ENCODE data around the gene CNOT3. TPM values are rescaled to one million over a fixed set of nuclear protein-coding genes. Genes with fewer than 3 reads are reported as not detected.

Gene CNOT3
- total and polyA plus RNA-seq, 9 of the 15 experiments (the other 6 are each of a cell fraction or from before 2014, with no cell fraction given) = 0.27 to 60.4 (median 9.9) TPM

DNA sequence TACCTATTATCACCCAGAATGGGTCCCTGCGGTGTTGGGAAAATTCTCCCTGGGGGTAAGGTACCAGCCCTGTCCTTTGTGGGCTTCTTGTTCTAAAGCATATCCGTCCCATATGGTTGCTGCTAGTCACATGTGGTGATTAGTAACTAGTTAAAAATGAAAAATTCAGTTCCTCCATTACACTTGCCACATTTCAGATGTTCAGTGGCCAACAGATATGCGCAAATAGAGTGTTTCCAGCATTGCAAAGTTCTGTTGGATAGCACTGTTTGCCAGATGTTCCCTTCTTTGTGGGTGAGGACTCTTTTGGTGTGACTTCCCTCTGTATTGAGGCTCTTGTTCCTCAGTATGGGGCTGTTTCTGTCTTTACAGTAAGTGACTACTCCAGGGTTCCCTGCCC, 3.8 kb downstream of the CNOT3 start:
- no peak for TF ChIP-seq COPS2 (conservative IDR thresholded peaks at IDR 0.05)
- BruUV-seq (replicated peaks) = no TSS peak
- Histone ChIP-seq H3K9me1 (ENCODE audit: control insufficient read depth, insufficient read depth, low read length) (peaks cover 16% of the 10 kb centered on the region), H3K27ac (ENCODE audit: extremely low read depth, low read depth, low read length) (no peak overlapping the region), H3K9me3 (replicated peaks; ENCODE audit: control insufficient read depth, insufficient read depth, low read depth, low read length) (no peaks in the 10 kb centered on the region), H3K4me2 (ENCODE audit: insufficient read depth, low read length) (no peak overlapping the region), H3K4me3 (no peak overlapping the region), H3K4me1 (replicated peaks in 1 of 2; ENCODE audit: control insufficient read depth in 2 of 2, insufficient read depth in 2 of 2, low read length in 2 of 2) (peaks cover 10 to 25% of the 10 kb centered on the region in 2 experiments; a peak in 4 of 5 replicates), H2AFZ (ENCODE audit: low read depth, low read length) (no peak overlapping the region), H4K20me1 (replicated peaks; ENCODE audit: control insufficient read depth, insufficient read depth, low read length) (peaks cover 26% of the 10 kb centered on the region), H3K36me3 (ENCODE audit: control insufficient read depth, insufficient read depth, low read length) (peaks cover 77% of the 10 kb centered on the region), H3K9ac (ENCODE audit: insufficient read depth in 1 of 2, low read depth in 2 of 2, low read length in 2 of 2) (no peak overlapping the region), H3K79me2 (ENCODE audit: control insufficient read depth, insufficient read depth, low read length) (peaks cover 52% of the 10 kb centered on the region), H3K27me3 (ENCODE audit: control insufficient read depth in 2 of 2, insufficient read depth in 2 of 2, low read length in 2 of 2) (no peaks in the 10 kb centered on the region)
- POLR2A ChIA-PET = interaction anchor here (1.1 kb wide), 1 partner anchor 14 kb away, joined by 3 read pairs; no protein-coding TSS in a partner anchor
- ATAC-seq = no peak
- in situ Hi-C loops (cut with MboI) = no loop called here
- CTCF ChIA-PET (ENCODE audit: low intra/inter-chr PET ratio) = no interaction called here
- no peak for DNase-seq (ENCODE audit: extremely low read depth in 1 of 4, low spot score in 3 of 4)
- WGBS (ENCODE audit: insufficient coverage, low coverage, missing lambda C conversion rate) = 95% methylated on average over 3 of the region's 3 CpGs
- intact Hi-C loops (cut with micrococcal nuclease) = no loop called here
- FAIRE-seq = no peak

DNA sequence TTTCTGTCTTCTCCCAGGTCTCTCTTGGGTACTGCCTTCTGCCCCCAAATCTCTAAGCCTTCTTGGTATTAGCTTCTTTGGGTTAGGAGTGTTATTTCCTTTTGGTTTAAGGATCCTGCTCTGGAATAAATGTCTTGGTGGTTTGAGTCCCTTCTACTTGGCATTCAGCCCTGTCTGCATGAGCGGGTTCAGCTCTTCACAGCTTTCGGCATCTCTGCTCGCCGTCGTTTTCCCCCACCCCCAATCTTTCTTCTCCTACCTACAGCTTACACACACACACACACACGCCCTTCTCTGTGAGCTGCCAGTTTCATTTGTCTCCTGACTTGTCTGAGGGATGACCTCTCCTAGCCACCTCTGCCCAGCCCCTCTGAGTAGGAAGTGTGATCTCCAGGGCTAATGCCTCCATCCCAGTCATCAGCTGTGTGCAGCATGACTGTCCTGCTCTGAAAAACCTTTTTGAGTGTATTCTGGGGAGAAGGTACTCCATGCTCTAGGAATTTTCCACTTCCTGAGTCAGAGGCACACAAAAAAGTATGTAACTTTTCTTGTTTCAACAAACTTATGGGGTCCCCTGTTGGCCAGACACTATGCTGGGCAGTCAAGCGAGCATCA, 4.7 kb downstream of the CNOT3 start:
- H3K9ac ChIP-seq (ENCODE audit: insufficient read depth in 1 of 2, low read depth in 2 of 2, low read length in 2 of 2) = no peak overlapping the region
- no peaks in the 10 kb centered on the region for H3K9me3 ChIP-seq (replicated peaks; ENCODE audit: control insufficient read depth, insufficient read depth, low read depth, low read length)
- H3K79me2 ChIP-seq (ENCODE audit: control insufficient read depth, insufficient read depth, low read length) = peaks cover 52% of the 10 kb centered on the region
- ChIA-PET POLR2A (interaction anchor here (1.4 kb wide), 1 partner anchor 16 kb away, joined by 3 read pairs; no protein-coding TSS in a partner anchor), CTCF (ENCODE audit: low intra/inter-chr PET ratio) (no interaction called here)
- ATAC-seq (no peak), DNase-seq (ENCODE audit: extremely low read depth in 1 of 4, low spot score in 3 of 4) (no peak), FAIRE-seq (no peak)
- no peaks in the 10 kb centered on the region for H3K27me3 ChIP-seq (ENCODE audit: control insufficient read depth in 2 of 2, insufficient read depth in 2 of 2, low read length in 2 of 2)
- no TSS peak for BruUV-seq (replicated peaks)
- H3K9me1 ChIP-seq (ENCODE audit: control insufficient read depth, insufficient read depth, low read length) = peaks cover 16% of the 10 kb centered on the region
- intact Hi-C loops (cut with micrococcal nuclease) = no loop called here
- peaks cover 86% of the 10 kb centered on the region for H3K36me3 ChIP-seq (ENCODE audit: control insufficient read depth, insufficient read depth, low read length)
- peaks cover 10 to 25% of the 10 kb centered on the region in 2 experiments; a peak in 4 of 5 replicates for H3K4me1 ChIP-seq (replicated peaks in 1 of 2; ENCODE audit: control insufficient read depth in 2 of 2, insufficient read depth in 2 of 2, low read length in 2 of 2)
- in situ Hi-C loops (cut with MboI) = no loop called here
- H3K27ac ChIP-seq (ENCODE audit: extremely low read depth, low read depth, low read length) = no peak overlapping the region
- peaks cover 26% of the 10 kb centered on the region for H4K20me1 ChIP-seq (replicated peaks; ENCODE audit: control insufficient read depth, insufficient read depth, low read length)
- no peak overlapping the region for H3K4me3 ChIP-seq
- H2AFZ ChIP-seq (ENCODE audit: low read depth, low read length) = no peak overlapping the region
- WGBS (ENCODE audit: insufficient coverage, low coverage, missing lambda C conversion rate) = 89% methylated on average over 7 of the region's 7 CpGs
- H3K4me2 ChIP-seq (ENCODE audit: insufficient read depth, low read length) = no peak overlapping the region
- TF ChIP-seq, protein P1, sequence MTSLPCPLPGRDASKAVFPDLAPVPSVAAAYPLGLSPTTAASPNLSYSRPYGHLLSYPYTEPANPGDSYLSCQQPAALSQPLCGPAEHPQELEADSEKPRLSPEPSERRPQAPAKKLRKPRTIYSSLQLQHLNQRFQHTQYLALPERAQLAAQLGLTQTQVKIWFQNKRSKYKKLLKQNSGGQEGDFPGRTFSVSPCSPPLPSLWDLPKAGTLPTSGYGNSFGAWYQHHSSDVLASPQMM (CRISPR knock-in tag; IDR thresholded peaks at IDR 0.05) = no peak
- TF ChIP-seq ZNF134 (CRISPR knock-in tag; conservative IDR thresholded peaks at IDR 0.05) (no peak), PHTF2 (CRISPR knock-in tag; IDR thresholded peaks at IDR 0.05) (no peak), PHB (CRISPR knock-in tag; IDR thresholded peaks at IDR 0.05) (no peak)
- TF ChIP-seq, protein P2, sequence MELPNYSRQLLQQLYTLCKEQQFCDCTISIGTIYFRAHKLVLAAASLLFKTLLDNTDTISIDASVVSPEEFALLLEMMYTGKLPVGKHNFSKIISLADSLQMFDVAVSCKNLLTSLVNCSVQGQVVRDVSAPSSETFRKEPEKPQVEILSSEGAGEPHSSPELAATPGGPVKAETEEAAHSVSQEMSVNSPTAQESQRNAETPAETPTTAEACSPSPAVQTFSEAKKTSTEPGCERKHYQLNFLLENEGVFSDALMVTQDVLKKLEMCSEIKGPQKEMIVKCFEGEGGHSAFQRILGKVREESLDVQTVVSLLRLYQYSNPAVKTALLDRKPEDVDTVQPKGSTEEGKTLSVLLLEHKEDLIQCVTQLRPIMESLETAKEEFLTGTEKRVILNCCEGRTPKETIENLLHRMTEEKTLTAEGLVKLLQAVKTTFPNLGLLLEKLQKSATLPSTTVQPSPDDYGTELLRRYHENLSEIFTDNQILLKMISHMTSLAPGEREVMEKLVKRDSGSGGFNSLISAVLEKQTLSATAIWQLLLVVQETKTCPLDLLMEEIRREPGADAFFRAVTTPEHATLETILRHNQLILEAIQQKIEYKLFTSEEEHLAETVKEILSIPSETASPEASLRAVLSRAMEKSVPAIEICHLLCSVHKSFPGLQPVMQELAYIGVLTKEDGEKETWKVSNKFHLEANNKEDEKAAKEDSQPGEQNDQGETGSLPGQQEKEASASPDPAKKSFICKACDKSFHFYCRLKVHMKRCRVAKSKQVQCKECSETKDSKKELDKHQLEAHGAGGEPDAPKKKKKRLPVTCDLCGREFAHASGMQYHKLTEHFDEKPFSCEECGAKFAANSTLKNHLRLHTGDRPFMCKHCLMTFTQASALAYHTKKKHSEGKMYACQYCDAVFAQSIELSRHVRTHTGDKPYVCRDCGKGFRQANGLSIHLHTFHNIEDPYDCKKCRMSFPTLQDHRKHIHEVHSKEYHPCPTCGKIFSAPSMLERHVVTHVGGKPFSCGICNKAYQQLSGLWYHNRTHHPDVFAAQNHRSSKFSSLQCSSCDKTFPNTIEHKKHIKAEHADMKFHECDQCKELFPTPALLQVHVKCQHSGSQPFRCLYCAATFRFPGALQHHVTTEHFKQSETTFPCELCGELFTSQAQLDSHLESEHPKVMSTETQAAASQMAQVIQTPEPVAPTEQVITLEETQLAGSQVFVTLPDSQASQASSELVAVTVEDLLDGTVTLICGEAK (IDR thresholded peaks at IDR 0.05) = no peak
- TF ChIP-seq, protein P2 (CRISPR knock-in tag; IDR thresholded peaks at IDR 0.05) = no peak

All from K562 (cell line).